Measurements from ENCODE around the gene CDC26.

The CDC26 gene

GRCh38 chr9:113238202-113238858 lies 37.0 kb downstream of the CDC26 start:
- DNase-seq (ENCODE audit: low spot score): no peak

GRCh38 chr9:113237026-113237425 lies 38.3 kb downstream of the CDC26 start:
- no peak for DNase-seq (ENCODE audit: low spot score)

- peak; percentile 10 for DNase-seq (ENCODE audit: low spot score)
These were observed 39.6 kb downstream of the CDC26 start for GRCh38 chr9:113235701-113236255.

GRCh38 chr9:113231701-113232100 lies 43.7 kb downstream of the CDC26 start:
- no peak for DNase-seq (ENCODE audit: low spot score)

- DNase-seq (ENCODE audit: low spot score): no peak
These were observed 47.2 kb downstream of the CDC26 start for GRCh38 chr9:113228130-113228665.

- no peak for DNase-seq (ENCODE audit: low spot score)
These were observed 47.9 kb downstream of the CDC26 start for GRCh38 chr9:113227436-113227835.

GRCh38 chr9:113223963-113224362 lies 51.4 kb downstream of the CDC26 start:
- DNase-seq (ENCODE audit: low spot score): no peak

- DNase-seq (ENCODE audit: low spot score): peak; percentile 44
These were observed 52.9 kb downstream of the CDC26 start for GRCh38 chr9:113222482-113222841.

- DNase-seq (ENCODE audit: low spot score): peak; percentile 15
These were observed 53.4 kb downstream of the CDC26 start for GRCh38 chr9:113221800-113222481.

- DNase-seq (ENCODE audit: low spot score): peak; percentile 99
These were observed 54.2 kb downstream of the CDC26 start, which contains the start of the genes FKBP15 and SLC31A1 for GRCh38 chr9:113221003-113221799. TSS of gene FKBP15 (minus strand) at chr9:113221277. CDS start at chr9:113221243, 34 bp downstream. TSS of gene SLC31A1 (plus strand) at chr9:113221544. CDS start at chr9:113256149, 34,605 bp downstream.

GRCh38 chr9:113220467-113221002 lies 54.8 kb downstream of the CDC26 start:
- no peak for DNase-seq (ENCODE audit: low spot score)

GRCh38 chr9:113219969-113220368 lies 55.4 kb downstream of the CDC26 start:
- DNase-seq (ENCODE audit: low spot score): peak; percentile 30

GRCh38 chr9:113219186-113219936 lies 56.0 kb downstream of the CDC26 start:
- no peak for DNase-seq (ENCODE audit: low spot score)

All from GM03348 (cell line).